Measurements from ENCODE around the gene SLC38A5.

SLC38A5 gene

GRCh38 chrX:48488034-48488433, 18.0 kb upstream of the SLC38A5 start:
- Histone ChIP-seq H3K4me2 (ENCODE audit: low read depth, low read length, poor library complexity, severe bottlenecking) (no peak overlapping the region), H3K9me3 (ENCODE audit: insufficient read depth, low read depth, low read length) (no peaks in the 10 kb centered on the region), H3K4me3 (ENCODE audit: low read length, poor library complexity, severe bottlenecking) (no peak overlapping the region), H2AFZ (ENCODE audit: low read length) (no peak overlapping the region), H3K79me2 (ENCODE audit: insufficient read depth, low read length) (no peaks in the 10 kb centered on the region), H3F3A (ENCODE audit: low read depth) (no peaks in the 10 kb centered on the region), H3K27me3 (ENCODE audit: insufficient read depth, low read length, poor library complexity, severe bottlenecking) (no peaks in the 10 kb centered on the region), H3K9ac (ENCODE audit: low read depth, low read length, poor library complexity, severe bottlenecking) (no peak overlapping the region), H3K9me2 (replicated peaks; ENCODE audit: low read depth, low read length) (no peaks in the 10 kb centered on the region), H4K20me1 (ENCODE audit: insufficient read depth, low read length, poor library complexity, severe bottlenecking) (no peaks in the 10 kb centered on the region), H3K36me3 (ENCODE audit: insufficient read depth, low read length) (peaks cover 7% of the 10 kb centered on the region; the same call in 1 of the 2 replicates), H3K4me1 (ENCODE audit: insufficient read depth, low read length, poor library complexity, severe bottlenecking) (no peaks in the 10 kb centered on the region)
- no peak for TF ChIP-seq CTCF (conservative IDR thresholded peaks at IDR 0.05; ENCODE audit: low read length)

GRCh38 chrX:48487362-48487798, 17.3 kb upstream of the SLC38A5 start:
- H3F3A ChIP-seq (ENCODE audit: low read depth): no peaks in the 10 kb centered on the region
- no peak overlapping the region for H3K4me2 ChIP-seq (ENCODE audit: low read depth, low read length, poor library complexity, severe bottlenecking)
- H3K79me2 ChIP-seq (ENCODE audit: insufficient read depth, low read length): no peaks in the 10 kb centered on the region
- TF ChIP-seq EZH2phosphoT487 (IDR thresholded peaks at IDR 0.05; ENCODE audit: borderline replicate concordance): no peak
- no peak for TF ChIP-seq CTCF (conservative IDR thresholded peaks at IDR 0.05; ENCODE audit: low read length)
- H2AFZ ChIP-seq (ENCODE audit: low read length): no peak overlapping the region
- H3K4me1 ChIP-seq (ENCODE audit: insufficient read depth, low read length, poor library complexity, severe bottlenecking): no peaks in the 10 kb centered on the region
- H3K9me3 ChIP-seq (ENCODE audit: insufficient read depth, low read depth, low read length): no peaks in the 10 kb centered on the region
- no peaks in the 10 kb centered on the region for H3K9me2 ChIP-seq (replicated peaks; ENCODE audit: low read depth, low read length)
- no peaks in the 10 kb centered on the region for H3K27me3 ChIP-seq (ENCODE audit: insufficient read depth, low read length, poor library complexity, severe bottlenecking)
- peaks cover 13% of the 10 kb centered on the region; the same call in 1 of the 2 replicates for H3K36me3 ChIP-seq (ENCODE audit: insufficient read depth, low read length)
- H3K9ac ChIP-seq (ENCODE audit: low read depth, low read length, poor library complexity, severe bottlenecking): no peak overlapping the region
- H3K4me3 ChIP-seq (ENCODE audit: low read length, poor library complexity, severe bottlenecking): no peak overlapping the region
- no peaks in the 10 kb centered on the region for H4K20me1 ChIP-seq (ENCODE audit: insufficient read depth, low read length, poor library complexity, severe bottlenecking)

- no peaks in the 10 kb centered on the region for H4K20me1 ChIP-seq (ENCODE audit: insufficient read depth, low read length, poor library complexity, severe bottlenecking)
- H3K36me3 ChIP-seq (ENCODE audit: insufficient read depth, low read length): peaks cover 19% of the 10 kb centered on the region; the same call in 1 of the 2 replicates
- no peak overlapping the region for H2AFZ ChIP-seq (ENCODE audit: low read length)
- no peaks in the 10 kb centered on the region for H3K9me3 ChIP-seq (ENCODE audit: insufficient read depth, low read depth, low read length)
- H3K27me3 ChIP-seq (ENCODE audit: insufficient read depth, low read length, poor library complexity, severe bottlenecking): no peaks in the 10 kb centered on the region
- no peaks in the 10 kb centered on the region for H3F3A ChIP-seq (ENCODE audit: low read depth)
- H3K79me2 ChIP-seq (ENCODE audit: insufficient read depth, low read length): peaks cover 17% of the 10 kb centered on the region
- H3K9me2 ChIP-seq (replicated peaks; ENCODE audit: low read depth, low read length): no peaks in the 10 kb centered on the region
- H3K4me1 ChIP-seq (ENCODE audit: insufficient read depth, low read length, poor library complexity, severe bottlenecking): peaks cover 2% of the 10 kb centered on the region
- no peak overlapping the region for H3K4me3 ChIP-seq (ENCODE audit: low read length, poor library complexity, severe bottlenecking)
- no peak for TF ChIP-seq EZH2phosphoT487 (IDR thresholded peaks at IDR 0.05; ENCODE audit: borderline replicate concordance)
- no peak for TF ChIP-seq CTCF (conservative IDR thresholded peaks at IDR 0.05; ENCODE audit: low read length)
- no peak overlapping the region for H3K4me2 ChIP-seq (ENCODE audit: low read depth, low read length, poor library complexity, severe bottlenecking)
- H3K9ac ChIP-seq (ENCODE audit: low read depth, low read length, poor library complexity, severe bottlenecking): no peak overlapping the region
These were observed 12.5 kb upstream of the SLC38A5 start for GRCh38 chrX:48482526-48482925.
